NT2/D1 (cell line): ENCODE data around the gene FXYD1.

Experiments
- SUZ12 ChIP-seq: IDR thresholded peaks from 2 replicates; pipeline ENCODE4 v1.6.1; 2011; ENCODE audit not compliant: insufficient read length, insufficient read depth; ENCODE audit errors: extremely low read depth
- YY1 ChIP-seq: IDR thresholded peaks from 2 replicates; pipeline ENCODE4 v1.6.1; 2011; ENCODE audit not compliant: insufficient read length, insufficient read depth

- no peak for TF ChIP-seq YY1
- TF ChIP-seq SUZ12, result no peak
These were observed 44.0 kb upstream of the FXYD1 start for GRCh38 chr19:35094656-35095055.
